Colonic mucosa (tissue), 4 donors: ENCODE measurements around the gene ADIG. TPM values are rescaled to one million over a fixed set of nuclear protein-coding genes. Genes with fewer than 3 reads are reported as not detected.
"Not testable (repeated sequence)": the region's sequence is repeated elsewhere in the genome, so short reads cannot be mapped to it uniquely, and the experiment has no call there.

Source experiments
- DNase-seq: peaks from one replicate; pipeline ENCODE4 v3.0.0-alpha.2; 2020
- H3K27ac ChIP-seq: fragments of 200-600 bp; one replicate; pipeline ENCODE4 v1.8.0; 2021
- H3K27me3 ChIP-seq: fragments of 200-600 bp; one replicate; pipeline ENCODE4 v1.8.0; 2021
- H3K36me3 ChIP-seq: fragments of 200-600 bp; one replicate; pipeline ENCODE4 v1.8.0; 2021
- H3K4me1 ChIP-seq: fragments of 200-600 bp; one replicate; pipeline ENCODE4 v1.8.0; 2021; ENCODE audit warnings: mild to moderate bottlenecking
- H3K4me3 ChIP-seq: fragments of 200-600 bp; one replicate; pipeline ENCODE4 v1.8.0; 2021
- H3K9ac ChIP-seq, 2 donors: one replicate each; pipeline ENCODE4 v1.7.0; 2013; ENCODE audit warnings: control low read depth in 2 of 2, low read depth in 2 of 2, low read length in 2 of 2
- H3K9me3 ChIP-seq: fragments of 200-600 bp; one replicate; pipeline ENCODE4 v1.8.0; 2021
- intact Hi-C: fragments of 100-400 bp; cut with DNase I; formaldehyde crosslinking; loops from one replicate; pipeline ENCODE4 v1.14.1; 2022
- total RNA-seq, 2 donors: library from RNA; stranded (reverse); fragmentation: NEBNext Ultra II Directional in 1 of 2; extraction: Animal tissue kit (Norgen Biotek cat#: 25700) in 1 of 2; gene quantifications; one replicate each; pipeline ENCODE4 v1.2.1, GENCODE V29; 2021
- TF ChIP-seq, protein P1 (sequence below): fragments of 200-600 bp; IDR thresholded peaks from one replicate; pipeline ENCODE4 v1.8.0; 2022; ENCODE audit warnings: antibody characterized with exemption, mild to moderate bottlenecking
- donor health status: healthy.
- donor health status: DM: no; HTN: no; CAD: no.
- donor health status: DM: no; HTN: no; CAD: no.

The ADIG gene
- total RNA-seq, 2 donors from 2014 or later = not detected

- Histone ChIP-seq H3K27me3 (no peaks in the 10 kb centered on the region), H3K9ac (no peak overlapping the region), H3K9me3 (no peaks in the 10 kb centered on the region), H3K4me3 (no peak overlapping the region), H3K4me1 (no peaks in the 10 kb centered on the region), H3K36me3 (no peaks in the 10 kb centered on the region), H3K27ac (no peak overlapping the region)
- TF ChIP-seq, protein P1, sequence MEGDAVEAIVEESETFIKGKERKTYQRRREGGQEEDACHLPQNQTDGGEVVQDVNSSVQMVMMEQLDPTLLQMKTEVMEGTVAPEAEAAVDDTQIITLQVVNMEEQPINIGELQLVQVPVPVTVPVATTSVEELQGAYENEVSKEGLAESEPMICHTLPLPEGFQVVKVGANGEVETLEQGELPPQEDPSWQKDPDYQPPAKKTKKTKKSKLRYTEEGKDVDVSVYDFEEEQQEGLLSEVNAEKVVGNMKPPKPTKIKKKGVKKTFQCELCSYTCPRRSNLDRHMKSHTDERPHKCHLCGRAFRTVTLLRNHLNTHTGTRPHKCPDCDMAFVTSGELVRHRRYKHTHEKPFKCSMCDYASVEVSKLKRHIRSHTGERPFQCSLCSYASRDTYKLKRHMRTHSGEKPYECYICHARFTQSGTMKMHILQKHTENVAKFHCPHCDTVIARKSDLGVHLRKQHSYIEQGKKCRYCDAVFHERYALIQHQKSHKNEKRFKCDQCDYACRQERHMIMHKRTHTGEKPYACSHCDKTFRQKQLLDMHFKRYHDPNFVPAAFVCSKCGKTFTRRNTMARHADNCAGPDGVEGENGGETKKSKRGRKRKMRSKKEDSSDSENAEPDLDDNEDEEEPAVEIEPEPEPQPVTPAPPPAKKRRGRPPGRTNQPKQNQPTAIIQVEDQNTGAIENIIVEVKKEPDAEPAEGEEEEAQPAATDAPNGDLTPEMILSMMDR = no peak
- intact Hi-C loops = no loop called here
- no peak for DNase-seq
These were observed 9.1 kb downstream of the ADIG start for GRCh38 chr20:38589967-38590675.

GRCh38 chr20:38590676-38591473 is 9.9 kb downstream of the ADIG start:
- Histone ChIP-seq H3K27me3 (no peaks in the 10 kb centered on the region), H3K4me1 (no peaks in the 10 kb centered on the region), H3K9me3 (no peaks in the 10 kb centered on the region), H3K4me3 (no peak overlapping the region), H3K27ac (no peak overlapping the region), H3K9ac (no peak overlapping the region), H3K36me3 (no peaks in the 10 kb centered on the region)
- DNase-seq = no peak
- TF ChIP-seq, protein P1 = no peak
- intact Hi-C loops = no loop called here

DNA sequence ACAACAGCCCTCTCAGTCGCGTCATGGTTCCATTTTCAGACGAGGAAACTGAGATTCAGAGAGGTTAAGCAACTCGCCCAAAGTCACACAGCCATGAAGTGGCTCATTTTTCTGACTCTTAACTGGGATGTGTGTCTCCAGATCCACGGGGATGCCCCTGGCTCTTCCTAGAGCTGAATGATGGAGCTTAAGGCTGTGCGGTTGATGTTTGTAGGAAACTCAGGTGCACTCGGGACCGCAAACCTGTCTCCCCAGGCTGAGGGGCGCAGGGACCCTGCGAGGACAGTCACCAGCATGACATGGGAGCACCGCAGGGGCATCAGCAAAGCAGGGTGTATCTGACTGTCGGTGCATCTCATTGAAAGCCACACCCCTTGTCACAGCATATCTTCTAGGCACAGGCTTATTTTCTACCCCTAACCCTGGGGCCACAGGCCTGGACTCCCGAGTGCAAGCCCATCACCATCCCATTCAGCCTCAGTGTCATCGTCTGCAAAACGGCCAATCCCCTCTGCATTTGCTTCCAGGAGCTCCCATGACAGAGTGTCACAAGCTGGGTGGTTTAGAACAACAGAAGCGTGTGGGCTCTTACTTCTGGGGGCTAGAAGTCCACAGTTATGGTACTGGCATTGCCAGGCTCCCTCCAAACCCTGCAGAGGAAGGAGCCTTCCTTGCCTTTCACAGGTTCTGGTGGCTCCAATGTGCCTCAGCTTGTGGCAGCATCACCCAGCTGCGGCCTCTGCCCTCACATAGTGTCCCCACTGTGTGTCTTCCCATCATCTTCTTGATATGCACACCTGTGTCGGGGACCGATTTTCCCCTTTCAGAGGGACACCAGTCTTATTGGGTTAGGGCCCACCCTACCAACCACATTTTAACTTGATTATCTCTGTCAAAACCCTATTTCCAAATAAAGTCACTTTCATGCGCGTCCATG is 10.7 kb downstream of the ADIG start:
- no peak overlapping the region for H3K4me3 ChIP-seq
- H3K9me3 ChIP-seq = no peaks in the 10 kb centered on the region
- no peaks in the 10 kb centered on the region for H3K4me1 ChIP-seq
- H3K9ac ChIP-seq = no peak overlapping the region
- no peak overlapping the region for H3K27ac ChIP-seq
- intact Hi-C loops = no loop called here
- TF ChIP-seq, protein P1 = no peak
- DNase-seq = no peak
- H3K27me3 ChIP-seq = no peaks in the 10 kb centered on the region
- H3K36me3 ChIP-seq = no peaks in the 10 kb centered on the region

DNA sequence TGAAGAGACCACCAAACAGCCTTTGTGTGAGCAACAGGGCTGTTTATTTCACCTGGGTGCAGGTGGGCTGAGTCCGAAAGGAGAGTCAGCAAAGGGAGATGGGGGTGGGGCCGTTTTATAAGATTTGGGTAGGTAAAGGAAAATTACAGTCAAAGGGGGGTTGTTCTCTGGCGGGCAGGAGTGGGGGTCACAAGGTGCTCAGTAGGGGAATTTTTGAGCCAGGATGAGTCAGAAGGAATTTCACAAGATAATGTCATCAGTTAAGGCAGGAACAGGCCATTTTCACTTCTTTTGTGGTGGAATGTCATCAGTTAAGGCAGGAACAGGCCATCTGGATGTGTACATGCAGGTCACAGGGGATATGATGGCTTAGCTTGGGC is 11.4 kb downstream of the ADIG start:
- H3K36me3 ChIP-seq, H3K4me1 ChIP-seq, H3K9me3 ChIP-seq, H3K27me3 ChIP-seq, H3K27ac ChIP-seq, H3K4me3 ChIP-seq, DNase-seq, intact Hi-C loops, H3K9ac ChIP-seq: not testable (repeated sequence)

GRCh38 chr20:38594281-38594680 is 13.3 kb downstream of the ADIG start:
- H3K27me3 ChIP-seq, H3K4me3 ChIP-seq, DNase-seq, H3K9me3 ChIP-seq, H3K36me3 ChIP-seq, H3K9ac ChIP-seq, H3K27ac ChIP-seq, intact Hi-C loops, H3K4me1 ChIP-seq: not testable (repeated sequence)

DNA sequence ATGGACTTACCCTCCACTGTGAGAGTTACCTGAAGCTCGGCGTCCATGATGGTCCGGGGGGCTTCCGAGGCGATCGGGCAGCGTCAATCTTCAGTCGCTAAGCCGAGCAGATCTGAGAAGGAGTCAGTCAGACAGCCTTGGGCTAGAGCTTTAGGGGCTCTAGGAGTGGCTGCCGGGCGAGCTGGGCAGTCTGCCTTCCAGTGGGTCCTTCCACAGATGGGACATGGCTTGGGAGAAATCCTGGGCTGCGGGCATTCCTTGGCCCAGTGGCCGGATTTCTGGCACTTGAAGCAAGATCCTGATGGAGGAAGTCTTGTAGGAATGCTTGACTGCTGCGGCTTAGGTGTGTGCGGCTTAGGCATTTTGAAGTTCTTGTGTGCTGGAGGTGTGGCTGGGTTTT is 14.9 kb downstream of the ADIG start:
- H3K9me3 ChIP-seq, H3K4me1 ChIP-seq, H3K27me3 ChIP-seq, H3K9ac ChIP-seq, intact Hi-C loops, DNase-seq, H3K36me3 ChIP-seq, H3K27ac ChIP-seq, H3K4me3 ChIP-seq: not testable (repeated sequence)
